ENCODE measurements around the gene SAMD7.
A peak's percentile ranks its signal among the peaks of the same experiment; 100 is the strongest.

Gene SAMD7

GRCh38 chr3:169966428-169966950, 55.1 kb downstream of the SAMD7 start, which contains the start of gene SEC62:
TSS of gene SEC62 (plus strand) at chr3:169966807. CDS start at chr3:169966823, 16 bp downstream.
- peak; percentile 88 to 89 for DNase-seq (ENCODE audit: low read depth in 2 of 2)

GRCh38 chr3:169966951-169967915, 55.9 kb downstream of the SAMD7 start:
- DNase-seq (ENCODE audit: low read depth in 2 of 2), result peak in 1 of 2 donors; percentile 38

- DNase-seq (ENCODE audit: low read depth in 2 of 2), result no peak
Observed at GRCh38 chr3:169968224-169968885, 57.0 kb downstream of the SAMD7 start.

- no peak for DNase-seq (ENCODE audit: low read depth in 2 of 2)
Observed at GRCh38 chr3:169969174-169970095, 58.1 kb downstream of the SAMD7 start.

GRCh38 chr3:169970847-169971246, 59.5 kb downstream of the SAMD7 start:
- DNase-seq (ENCODE audit: low read depth in 2 of 2), result no peak

- DNase-seq (ENCODE audit: low read depth in 2 of 2), result no peak
Observed at GRCh38 chr3:169971522-169971921, 60.1 kb downstream of the SAMD7 start.

GRCh38 chr3:169980055-169980454, 68.7 kb downstream of the SAMD7 start:
- DNase-seq (ENCODE audit: low read depth in 2 of 2), result no peak

GRCh38 chr3:169984292-169984691, 72.9 kb downstream of the SAMD7 start:
- DNase-seq (ENCODE audit: low read depth in 2 of 2), result no peak

All from stimulated activated CD8-positive, alpha-beta memory T cell treated with anti-CD3 and anti-CD28 coated beads, Interleukin-2, amount 100 ng/mL, for 48 hours (primary cell).